Spleen (tissue), 11 donors: Measurements from ENCODE around the gene SLC11A2. TPM values are rescaled to one million over a fixed set of nuclear protein-coding genes. Genes with fewer than 3 reads are reported as not detected.
A peak's percentile ranks its signal among the peaks of the same experiment; 100 is the strongest.

Experiments used
- DNase-seq: peaks from one replicate; pipeline ENCODE4 v3.0.0-alpha.2; 2020
- H3K27ac ChIP-seq, 8 donors: fragments of 200-600 bp; sonication (generic) in 7 of 8; 1 replicate in 4 of 8; 2 replicates in 4 of 8; pipeline versions ENCODE4 v1.5.0 to v1.8.0; 2016 to 2021; ENCODE audit warnings: inconsistent platforms in 4 of 8, mild to moderate bottlenecking in 4 of 8, moderate library complexity in 1 of 8
- H3K27me3 ChIP-seq, 7 donors: fragments of 200-600 bp; sonication (generic) in 6 of 7; replicated peaks in 1 of 7; 1 replicate in 4 of 7; 2 replicates in 3 of 7; pipeline versions ENCODE4 v1.5.0 to v1.8.0; 2016 to 2021; ENCODE audit warnings: inconsistent platforms in 3 of 7, mild to moderate bottlenecking in 1 of 7
- H3K36me3 ChIP-seq, 6 donors: fragments of 200-600 bp; sonication (generic) in 5 of 6; 1 replicate in 4 of 6; 2 replicates in 2 of 6; pipeline versions ENCODE4 v1.5.0 to v1.8.0; 2016 to 2021; ENCODE audit warnings: inconsistent platforms in 2 of 6
- H3K4me1 ChIP-seq, 6 donors: fragments of 200-600 bp; sonication (generic) in 5 of 6; 1 replicate in 3 of 6; 2 replicates in 3 of 6; pipeline versions ENCODE4 v1.5.0 to v1.8.0; 2016 to 2021; ENCODE audit warnings: inconsistent platforms in 3 of 6
- H3K4me3 ChIP-seq, 8 donors: fragments of 200-600 bp; sonication (generic) in 7 of 8; 1 replicate in 4 of 8; 2 replicates in 4 of 8; pipeline versions ENCODE4 v1.5.0 to v1.8.0; 2016 to 2021; ENCODE audit warnings: inconsistent platforms in 4 of 8, mild to moderate bottlenecking in 4 of 8, moderate library complexity in 2 of 8
- H3K9me3 ChIP-seq, 8 donors: fragments of 200-600 bp; sonication (generic) in 7 of 8; 1 replicate in 4 of 8; 2 replicates in 4 of 8; pipeline versions ENCODE4 v1.5.0 to v1.8.0; 2016 to 2021; ENCODE audit warnings: inconsistent platforms in 4 of 8
- CTCF ChIP-seq, 11 experiments: fragments of 200-600 bp in 7 of 11; fragments of 450-650 bp in 4 of 11; sonication (generic) in 4 of 11; IDR thresholded peaks in 8 of 11; conservative IDR thresholded peaks in 3 of 11; 1 replicate in 7 of 11; 2 replicates in 4 of 11; pipeline versions ENCODE4 v1.4.0 to v1.8.0; 2016 to 2021; ENCODE audit warnings: antibody characterized with exemption in 11 of 11, inconsistent platforms in 4 of 11, mild to moderate bottlenecking in 1 of 11
- POLR2A ChIP-seq, 3 donors: fragments of 450-650 bp; IDR thresholded peaks; one replicate each; pipeline ENCODE4 v1.5.1; 2017; ENCODE audit warnings: antibody characterized with exemption in 3 of 3, mild to moderate bottlenecking in 1 of 3
- POLR2AphosphoS5 ChIP-seq, 3 donors: sonication (generic); formaldehyde crosslinking; IDR thresholded peaks; one replicate each; pipeline ENCODE4 v1.5.1; 2017; ENCODE audit warnings: antibody characterized with exemption in 3 of 3
- WGBS, 5 donors: extraction: QIAGEN DNeasy Blood & Tissue Kit in 3 of 5; methylation state at CpG; one replicate each; pipeline versions ENCODE4 v1.1.5 to v1.1.7; 2013 to 2018; 5-methylcytosine and 5-hydroxymethylcytosine counted together
- intact Hi-C: fragments of 100-400 bp; cut with DNase I; formaldehyde crosslinking; loops from one replicate; pipeline ENCODE4 v1.15.0; 2023; ENCODE audit warnings: low total_unique reads
- polyA plus RNA-seq, 3 donors: library from polyadenylated mRNA; stranded (reverse); fragments of 200-250 nt; gene quantifications; one replicate each; pipeline ENCODE4 v1.2.1, GENCODE V29; 2013
- total RNA-seq, 7 donors: library from RNA; depleted of rRNA in 3 of 7; stranded (reverse); fragments of >200 nt in 3 of 7; fragmentation: NEBNext Ultra II Directional in 4 of 7; extraction: Animal tissue kit (Norgen Biotek cat#: 25700) in 4 of 7; gene quantifications; one replicate each; pipeline versions ENCODE4 v1.1.0 to v1.2.1, GENCODE V29; 2016 to 2021
- donor health status: healthy with polysubstance abuse.
- donor health status: DM: no; HTN: no; CAD: no; lungs with moderate emphysema.
- donor health status: DM: no; HTN: no; CAD: no.
- donor health status: Bipolar disorder and iron deficiency.
- donor health status: healthy.
- donor health status: DM: no; HTN: no; CAD: no.
- donor health status: DM: yes; HTN: yes; CAD: no.

SLC11A2 gene
- total and polyA plus RNA-seq, 10 donors, result 7.7 to 54.4 (median 40.7) TPM

- WGBS, 5 donors, result 80 to 95% (median 89%) methylated on average over 7 of the region's 7 CpGs
- H3K9me3 ChIP-seq, result no peaks in the 10 kb centered on the region
- intact Hi-C loops, result no loop called here
- no peaks in the 10 kb centered on the region for H3K27me3 ChIP-seq
- no peak for DNase-seq
- no peaks in the 10 kb centered on the region for H3K36me3 ChIP-seq
- no peaks in the 10 kb centered on the region for H3K4me1 ChIP-seq
- H3K4me3 ChIP-seq, result no peak overlapping the region
- TF ChIP-seq CTCF (IDR thresholded peaks at IDR 0.05 in 8 of 11, conservative IDR thresholded peaks at IDR 0.05 in 3 of 11) (no peak), POLR2AphosphoS5 (IDR thresholded peaks at IDR 0.05) (no peak), POLR2A (IDR thresholded peaks at IDR 0.05) (no peak)
- no peak overlapping the region for H3K27ac ChIP-seq
Measured at GRCh38 chr12:50953047-50953446, 73.1 kb downstream of the SLC11A2 start.

DNA sequence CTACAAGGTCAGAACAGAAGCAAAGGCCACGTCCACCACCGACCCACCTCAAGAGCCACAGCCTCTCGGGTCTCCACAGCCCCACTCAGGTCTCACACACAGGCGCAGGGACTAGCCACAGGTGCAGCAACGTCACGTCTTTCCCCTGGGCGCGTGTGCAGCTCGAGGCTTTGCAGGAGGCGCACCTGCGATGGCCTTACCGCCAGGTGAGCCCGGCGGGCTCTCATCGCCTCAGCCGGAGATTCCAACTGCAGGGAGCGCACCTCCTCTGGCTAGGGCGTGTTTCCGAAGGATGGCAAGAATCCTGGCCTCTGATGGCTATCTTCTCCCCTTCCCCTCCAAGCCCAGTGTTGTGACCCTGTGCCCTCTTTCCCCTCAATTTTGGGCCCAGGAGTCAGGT lies 73.7 kb downstream of the SLC11A2 start, which contains the start of gene HIGD1C:
TSS of gene HIGD1C (plus strand) at position 35 of the 400 bp plus-strand sequence. CDS start 1,455 bp downstream, outside the sequence.
- no peaks in the 10 kb centered on the region for H3K36me3 ChIP-seq
- no peak for TF ChIP-seq CTCF (IDR thresholded peaks at IDR 0.05 in 8 of 11, conservative IDR thresholded peaks at IDR 0.05 in 3 of 11)
- TF ChIP-seq POLR2AphosphoS5 (IDR thresholded peaks at IDR 0.05), result no peak
- TF ChIP-seq POLR2A (IDR thresholded peaks at IDR 0.05), result no peak
- H3K4me3 ChIP-seq, result no peak within 1 kb of the TSS
- no peaks in the 10 kb centered on the region for H3K9me3 ChIP-seq
- no peaks in the 10 kb centered on the region for H3K27me3 ChIP-seq
- no peak for DNase-seq
- H3K4me1 ChIP-seq, result no peaks in the 10 kb centered on the region
- 91 to 94% (median 94%) methylated on average over 6 to 19 of the region's 19 CpGs for WGBS, 5 donors
- intact Hi-C loops, result no loop called here
- H3K27ac ChIP-seq, result peak within 1 kb of the TSS in 1 of 8 donors; percentile 23

DNA sequence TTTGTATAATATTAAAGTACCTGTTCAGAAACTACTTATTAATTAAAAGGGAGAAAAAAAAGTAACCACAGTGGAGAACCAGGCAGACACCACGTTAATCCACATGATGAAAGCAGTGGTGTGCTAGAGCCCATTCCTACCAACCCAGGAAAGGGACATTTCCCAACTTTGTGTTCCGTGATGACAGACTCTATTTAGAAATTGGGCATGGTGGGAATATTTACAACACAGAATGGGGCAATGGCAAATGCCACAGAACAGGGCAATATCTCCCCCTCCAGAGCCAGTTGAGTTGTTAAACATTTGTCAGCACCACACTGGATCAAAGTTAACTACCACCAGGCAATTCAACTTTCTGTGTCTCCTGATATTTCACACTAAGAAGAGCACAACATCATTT lies 75.1 kb downstream of the SLC11A2 start:
- intact Hi-C loops, result no loop called here
- TF ChIP-seq POLR2A (IDR thresholded peaks at IDR 0.05) (no peak), CTCF (IDR thresholded peaks at IDR 0.05 in 8 of 11, conservative IDR thresholded peaks at IDR 0.05 in 3 of 11) (no peak), POLR2AphosphoS5 (IDR thresholded peaks at IDR 0.05) (no peak)
- Histone ChIP-seq H3K27ac (peak overlapping the region in 1 of 8 donors; percentile 23), H3K4me1 (no peaks in the 10 kb centered on the region), H3K36me3 (no peaks in the 10 kb centered on the region), H3K9me3 (no peaks in the 10 kb centered on the region), H3K4me3 (no peak overlapping the region), H3K27me3 (no peaks in the 10 kb centered on the region)
- 53 to 86% (median 72%) methylated on average over 2 of the region's 2 CpGs for WGBS, 5 donors
- no peak for DNase-seq

- DNase-seq, result no peak
- Histone ChIP-seq H3K4me3 (no peak overlapping the region), H3K27me3 (no peaks in the 10 kb centered on the region), H3K4me1 (no peaks in the 10 kb centered on the region), H3K27ac (no peak overlapping the region), H3K36me3 (no peaks in the 10 kb centered on the region), H3K9me3 (no peaks in the 10 kb centered on the region)
- TF ChIP-seq POLR2AphosphoS5 (IDR thresholded peaks at IDR 0.05), result no peak
- TF ChIP-seq CTCF (IDR thresholded peaks at IDR 0.05 in 8 of 11, conservative IDR thresholded peaks at IDR 0.05 in 3 of 11), result no peak
- no peak for TF ChIP-seq POLR2A (IDR thresholded peaks at IDR 0.05)
- WGBS, 5 donors, result 87 to 99% (median 93%) methylated on average over 4 of the region's 4 CpGs
- intact Hi-C loops, result no loop called here
Measured at GRCh38 chr12:50949801-50950302, 76.3 kb downstream of the SLC11A2 start.
